ENCODE data around the gene STARD3.
A peak's percentile ranks its signal among the peaks of the same experiment; 100 is the strongest.
"Not testable (repeated sequence)": the region's sequence is repeated elsewhere in the genome, so short reads cannot be mapped to it uniquely, and the experiment has no call there.

STARD3 gene

DNA sequence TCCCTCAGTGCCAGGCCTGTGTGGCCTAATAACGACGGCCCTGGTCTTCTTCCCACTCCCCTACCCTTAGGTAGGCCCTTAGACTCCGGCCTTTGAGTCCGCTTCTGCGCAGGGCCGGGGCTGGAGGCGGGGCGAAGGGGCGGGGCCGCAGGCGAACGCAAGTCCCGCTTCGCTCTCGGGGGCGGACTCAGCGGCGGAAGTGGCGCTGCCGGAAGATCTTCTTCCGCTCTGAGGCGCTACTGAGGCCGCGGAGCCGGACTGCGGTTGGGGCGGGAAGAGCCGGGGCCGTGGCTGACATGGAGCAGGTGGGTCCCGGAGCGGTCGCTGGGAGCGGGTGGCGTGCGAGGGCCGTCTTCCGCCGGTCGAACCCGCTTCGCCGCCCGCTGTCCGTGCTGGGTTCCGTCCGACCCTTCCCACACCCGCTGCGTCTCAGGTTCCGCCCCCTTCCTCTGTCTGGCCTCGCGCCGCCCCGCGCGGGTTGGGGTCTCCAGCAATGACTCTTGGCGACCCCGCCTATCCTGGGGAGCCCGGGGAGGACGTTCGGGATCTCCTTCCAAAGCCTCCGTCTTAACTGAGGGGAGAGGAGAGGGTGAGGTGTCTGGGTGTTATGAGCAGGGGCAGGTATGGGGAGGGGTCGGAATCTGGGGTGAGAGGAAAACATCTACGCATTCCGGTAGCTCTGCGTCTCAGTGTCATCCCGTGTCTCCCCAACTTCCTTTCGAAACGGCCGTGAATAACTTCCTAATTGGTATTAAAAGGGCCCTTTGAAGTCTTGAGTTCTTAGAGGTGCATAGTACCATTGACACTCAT, at the start of gene STARD3:
STARD3 (plus strand) TSS at position 218 of the 810 bp plus-strand sequence. CDS start 16,388 bp downstream, outside the sequence.
- peak; percentile 93 for DNase-seq (ENCODE audit: low spot score)

DNA sequence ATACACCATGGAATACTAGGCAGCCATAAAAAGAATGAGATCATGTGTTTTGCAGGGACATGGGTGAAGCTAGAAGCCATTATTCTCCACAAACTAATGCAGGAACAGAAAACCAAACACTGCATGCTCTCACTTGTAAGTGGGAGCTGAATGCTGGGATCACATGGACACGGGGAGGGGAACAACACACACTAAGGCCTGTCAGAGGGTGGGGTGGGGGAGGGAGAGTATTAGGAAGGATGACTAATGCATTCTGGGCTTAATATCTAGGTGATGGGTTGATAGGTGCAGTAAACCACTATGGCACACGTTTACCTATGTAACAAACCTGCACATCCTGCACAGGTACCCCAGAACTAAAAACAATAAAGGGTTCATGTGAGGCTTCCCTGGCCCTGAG, 46.8 kb upstream of the STARD3 start:
- DNase-seq (ENCODE audit: low spot score) = not testable (repeated sequence)

DNA sequence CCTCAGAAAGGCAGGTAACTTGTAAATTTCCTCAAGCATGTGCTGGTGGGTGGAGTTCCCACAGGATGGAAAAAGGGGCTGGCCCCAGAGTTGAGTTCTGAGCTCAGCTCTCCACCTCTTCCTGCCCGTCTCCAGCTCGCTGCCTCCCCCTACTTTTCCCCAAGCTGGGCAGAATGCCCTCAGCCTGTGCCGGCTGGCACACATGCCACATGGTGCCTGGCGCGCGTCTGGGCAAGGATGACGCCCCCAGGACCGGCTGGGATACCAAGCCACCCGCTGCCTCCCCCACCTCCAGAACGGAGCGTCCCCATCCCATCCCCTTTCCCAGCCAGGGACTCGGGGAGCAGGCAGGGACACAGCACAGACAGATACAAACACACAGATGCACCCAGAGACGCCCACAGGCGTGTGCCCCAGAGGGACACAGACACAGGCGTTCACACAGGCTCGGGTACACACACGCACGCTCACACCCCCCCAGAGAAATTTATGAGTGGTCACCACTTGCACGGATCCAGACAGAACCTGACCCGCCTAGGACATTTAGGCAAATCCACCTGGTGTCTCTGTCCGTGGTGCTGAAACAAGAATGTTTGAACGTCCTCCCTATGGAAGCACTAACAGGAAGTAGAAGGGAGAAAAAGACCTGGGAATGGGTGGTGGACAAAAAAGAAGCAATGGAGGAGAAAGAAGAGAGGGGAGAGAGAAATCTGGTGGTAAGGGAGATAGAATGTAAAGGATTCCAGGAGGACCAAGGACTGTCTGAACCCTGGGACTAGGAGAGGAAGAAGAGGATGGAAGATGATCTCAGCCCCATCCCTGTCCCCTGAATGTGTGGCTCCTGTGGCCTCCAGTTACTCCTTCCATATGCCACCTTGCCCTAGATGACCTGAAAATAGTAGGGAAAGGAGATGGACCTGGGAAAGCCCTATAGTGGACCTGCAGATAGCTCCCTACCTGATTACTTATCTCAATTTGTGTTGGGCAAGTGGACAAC, 44.7 kb upstream of the STARD3 start:
- no peak for DNase-seq (ENCODE audit: low spot score)

DNA sequence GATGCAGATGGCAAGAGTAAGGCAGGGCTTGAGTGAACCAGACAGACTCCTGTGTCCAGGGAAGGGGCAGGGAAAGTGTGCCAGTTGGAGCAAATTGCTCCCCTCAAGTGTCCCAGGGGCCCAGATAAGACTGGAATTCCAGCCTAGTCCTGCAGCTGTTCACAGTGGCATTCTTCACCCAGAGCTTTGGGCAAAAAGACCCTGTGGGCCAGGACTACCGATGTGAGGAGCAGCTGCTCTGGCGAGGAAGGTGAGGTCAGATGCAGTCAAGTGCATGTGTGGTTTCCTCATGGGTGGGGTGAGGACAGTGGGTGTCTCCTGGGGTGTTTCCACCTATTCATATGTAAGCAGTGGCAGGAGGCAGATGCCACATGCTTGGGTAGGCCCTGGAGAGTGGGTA, 43.6 kb upstream of the STARD3 start:
- no peak for DNase-seq (ENCODE audit: low spot score)

DNA sequence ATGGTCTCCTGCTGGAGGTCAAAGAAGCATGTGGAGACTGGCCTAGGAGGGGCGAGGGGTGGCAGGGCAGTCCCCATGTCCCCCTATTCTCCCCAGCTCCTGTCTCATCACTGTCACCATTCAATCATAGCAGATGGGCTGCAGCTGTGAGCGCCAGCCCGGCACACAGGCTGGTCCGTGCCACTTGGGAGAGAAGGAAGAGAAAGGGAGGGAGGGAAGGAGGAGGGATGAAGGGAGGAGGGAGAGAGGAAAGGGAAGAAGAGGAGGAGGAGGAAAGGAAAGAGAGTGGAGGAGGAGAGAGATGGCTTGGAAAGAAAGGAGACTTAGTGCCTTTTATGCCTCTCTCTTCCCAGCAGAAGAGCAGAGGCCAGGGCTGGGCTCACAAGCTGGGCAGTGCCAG, 41.6 kb upstream of the STARD3 start:
- no peak for DNase-seq (ENCODE audit: low spot score)

DNA sequence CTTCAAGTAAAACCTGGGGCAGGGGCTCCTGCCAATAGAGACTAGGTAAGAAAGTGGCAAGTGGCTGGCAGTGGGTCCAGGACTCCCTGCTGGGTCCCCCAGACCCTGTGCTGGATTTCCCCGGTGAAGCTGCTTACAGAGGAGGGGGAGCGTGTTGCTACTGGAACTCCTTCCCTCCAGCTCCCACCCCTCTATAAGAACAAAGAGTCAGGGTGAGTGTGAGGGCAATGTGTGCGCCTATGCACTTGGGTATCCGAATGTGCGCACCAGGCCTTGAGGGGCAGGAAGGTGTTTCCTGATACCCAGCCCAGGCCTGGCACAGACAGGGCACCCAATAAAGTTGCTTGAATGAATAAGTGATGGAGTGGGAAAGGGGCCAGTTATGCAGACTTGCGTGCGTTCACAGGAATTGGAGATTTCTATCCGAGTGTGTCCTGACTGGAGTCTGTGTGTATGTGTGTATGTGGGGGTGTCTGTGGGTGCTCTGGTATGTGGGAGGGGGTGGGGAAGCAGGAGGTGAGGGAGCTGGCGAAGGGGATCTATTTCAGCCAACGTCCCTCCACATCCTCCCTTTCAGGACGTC, 40.9 kb upstream of the STARD3 start:
- DNase-seq (ENCODE audit: low spot score) = no peak

DNA sequence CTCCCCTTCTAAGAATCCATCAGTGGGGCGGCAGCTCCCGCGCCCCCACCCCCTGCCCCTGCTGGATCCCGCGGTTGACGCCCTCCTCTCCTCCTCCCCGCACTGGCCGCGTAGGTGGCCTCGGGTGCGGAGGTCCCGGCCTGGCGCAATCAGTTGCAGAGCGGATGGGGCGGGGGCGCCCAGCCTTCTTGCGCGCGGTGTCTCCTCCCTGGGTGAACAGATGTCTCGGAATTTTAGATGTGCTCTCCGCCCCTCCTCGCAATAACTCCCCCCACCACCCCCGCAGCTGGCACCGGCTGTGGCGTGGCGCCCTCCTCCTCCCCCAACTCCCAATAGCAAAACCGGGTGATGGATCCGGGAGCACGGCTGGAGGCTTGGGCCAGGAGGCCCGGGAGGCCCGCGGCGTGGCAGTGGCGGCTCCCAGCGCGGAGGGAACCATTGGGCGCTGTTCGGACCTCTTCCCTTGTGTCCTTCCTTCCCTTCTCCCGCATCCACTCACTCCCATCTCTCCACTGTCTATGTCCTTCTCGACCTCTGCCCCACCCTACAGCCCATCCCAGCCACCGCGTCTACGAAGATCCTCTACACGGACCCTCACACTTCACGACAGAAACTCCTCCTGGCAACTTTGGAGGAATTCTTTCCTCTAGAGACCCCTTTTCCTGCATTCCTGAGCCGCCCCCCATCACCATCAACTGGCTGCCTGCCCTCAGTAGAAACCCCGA, 40.2 kb upstream of the STARD3 start:
- no peak for DNase-seq (ENCODE audit: low spot score)

DNA sequence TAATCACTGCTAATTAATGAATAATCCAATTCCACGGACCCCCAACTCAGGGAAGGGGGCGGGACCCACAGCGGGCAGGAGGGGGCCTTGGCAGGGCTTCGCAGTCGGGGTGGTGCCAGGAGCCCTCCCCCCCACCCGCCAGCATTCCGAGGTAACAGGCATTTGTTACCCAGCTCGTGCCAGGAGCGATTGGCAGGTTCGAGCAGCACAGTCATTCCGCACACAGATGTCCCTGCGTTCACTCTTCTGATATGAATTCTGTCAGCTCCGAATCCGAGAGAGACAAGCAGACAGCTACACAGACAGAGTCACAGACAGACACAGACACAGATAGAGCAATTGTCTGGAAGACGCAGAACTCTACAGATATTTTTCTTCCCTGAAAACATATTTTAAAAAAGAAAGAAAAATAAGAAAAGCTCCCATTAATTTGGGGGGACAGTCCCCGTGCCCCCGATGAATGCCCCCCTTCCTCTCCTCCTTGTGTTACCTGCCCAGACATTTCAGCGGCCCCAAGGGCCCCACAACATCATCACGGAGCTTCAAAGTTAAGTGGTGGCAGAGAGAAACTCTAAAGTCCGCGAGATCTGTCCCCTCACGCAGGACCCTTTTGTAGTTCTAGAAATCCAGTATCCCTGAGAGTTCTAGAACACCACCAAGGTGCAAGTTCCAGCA, 39.4 kb upstream of the STARD3 start:
- no peak for DNase-seq (ENCODE audit: low spot score)

DNA sequence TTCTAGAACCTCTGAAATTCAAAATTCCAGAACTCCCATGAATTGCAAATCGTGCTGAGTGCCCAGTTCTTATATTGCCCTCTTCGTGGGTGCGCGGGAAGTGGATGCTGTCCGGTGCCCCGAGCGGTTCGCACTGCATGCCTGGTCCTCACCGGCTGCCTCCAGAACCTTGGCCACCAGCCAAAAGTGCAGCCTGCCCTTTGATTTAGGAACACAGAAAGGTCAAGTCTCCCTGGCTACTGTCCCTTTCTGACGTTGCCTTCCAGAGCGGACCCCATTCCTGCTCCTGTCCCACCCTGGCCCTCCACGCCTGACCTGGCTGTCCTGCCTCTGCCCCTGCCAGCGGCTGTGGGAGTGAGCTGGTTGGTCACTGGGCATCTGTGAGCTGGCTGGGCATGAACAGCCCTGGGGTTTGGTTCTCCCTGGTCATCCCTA, 38.9 kb upstream of the STARD3 start:
- no peak for DNase-seq (ENCODE audit: low spot score)

DNA sequence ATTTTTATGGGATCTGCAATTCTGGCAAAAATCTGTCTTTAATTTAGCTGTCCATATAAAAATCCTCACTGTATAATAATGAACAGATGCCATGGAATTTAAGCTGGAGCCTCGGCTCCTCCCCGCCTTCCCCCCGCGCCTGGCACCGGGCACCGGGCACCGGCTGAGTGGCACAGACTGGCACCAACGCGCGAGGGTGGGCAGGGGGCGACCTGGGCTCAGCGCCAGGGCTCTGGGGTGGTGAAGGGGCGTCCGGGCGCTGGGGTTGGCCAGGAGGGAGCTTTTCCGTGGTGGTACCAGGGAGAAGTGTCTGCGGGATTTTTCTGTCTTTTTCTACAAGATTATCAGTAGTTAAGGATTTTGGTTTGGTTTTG, 38.3 kb upstream of the STARD3 start:
- DNase-seq (ENCODE audit: low spot score) = no peak

DNA sequence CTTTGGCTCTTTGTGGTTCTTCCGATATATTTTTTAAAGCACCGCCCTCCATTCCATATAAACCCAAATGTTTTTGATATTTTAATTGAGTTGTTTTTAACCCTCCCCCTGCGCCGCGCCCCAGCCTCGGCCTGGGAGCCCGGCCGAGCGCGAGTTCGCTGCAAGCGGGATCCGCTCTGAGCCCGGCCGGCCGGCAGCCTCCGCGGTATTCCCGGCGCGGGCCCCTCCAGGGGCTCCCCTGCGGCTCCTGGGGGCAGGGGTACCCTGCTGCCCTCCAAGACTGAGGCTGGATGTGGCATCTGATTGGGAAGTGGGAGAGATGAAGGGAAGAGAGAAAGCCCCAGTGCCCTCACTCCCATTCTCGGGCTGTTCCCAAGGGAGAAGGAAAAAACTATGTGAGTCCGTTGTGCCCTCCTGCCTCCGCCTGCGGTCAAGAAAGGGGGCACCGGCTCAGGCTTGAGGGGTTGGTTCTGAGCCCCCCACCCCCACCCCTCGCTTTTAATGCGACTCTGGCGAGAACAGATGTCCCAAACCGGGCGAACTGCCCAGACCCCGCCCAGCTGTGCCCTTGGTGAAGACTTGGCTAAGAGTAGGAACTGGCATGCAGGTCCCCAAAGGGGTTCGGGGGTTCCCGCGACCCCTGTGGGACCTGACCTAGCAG, 37.8 kb upstream of the STARD3 start:
- no peak for DNase-seq (ENCODE audit: low spot score)

DNA sequence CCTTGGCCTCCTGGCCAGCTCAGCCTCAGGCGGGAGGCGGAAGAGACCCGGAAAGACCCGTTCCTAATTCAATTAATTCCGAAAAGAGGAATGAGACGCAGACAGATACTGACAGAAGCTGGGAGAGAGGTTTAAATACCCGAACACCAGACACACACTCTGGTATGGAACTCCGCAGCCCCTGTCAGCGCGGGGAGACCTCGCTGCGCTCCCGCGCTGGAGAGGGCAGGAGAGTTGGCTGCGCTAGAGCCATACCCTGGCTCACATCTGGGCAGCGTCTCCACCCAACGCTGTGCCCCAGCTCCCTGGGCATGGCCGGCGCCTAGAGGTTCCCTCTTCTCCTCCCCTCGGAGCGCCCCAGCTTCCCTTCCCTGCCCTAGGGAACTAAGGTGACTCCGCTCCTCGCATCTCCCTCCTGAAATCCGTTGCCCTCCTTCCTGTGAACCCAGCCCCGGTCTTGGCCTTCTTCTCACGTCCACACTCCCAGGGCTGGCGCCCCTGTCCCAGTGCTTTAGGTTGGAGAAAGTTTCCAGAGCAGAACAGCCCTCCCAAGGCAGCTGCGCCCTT, 37.2 kb upstream of the STARD3 start:
- DNase-seq (ENCODE audit: low spot score) = no peak

DNA sequence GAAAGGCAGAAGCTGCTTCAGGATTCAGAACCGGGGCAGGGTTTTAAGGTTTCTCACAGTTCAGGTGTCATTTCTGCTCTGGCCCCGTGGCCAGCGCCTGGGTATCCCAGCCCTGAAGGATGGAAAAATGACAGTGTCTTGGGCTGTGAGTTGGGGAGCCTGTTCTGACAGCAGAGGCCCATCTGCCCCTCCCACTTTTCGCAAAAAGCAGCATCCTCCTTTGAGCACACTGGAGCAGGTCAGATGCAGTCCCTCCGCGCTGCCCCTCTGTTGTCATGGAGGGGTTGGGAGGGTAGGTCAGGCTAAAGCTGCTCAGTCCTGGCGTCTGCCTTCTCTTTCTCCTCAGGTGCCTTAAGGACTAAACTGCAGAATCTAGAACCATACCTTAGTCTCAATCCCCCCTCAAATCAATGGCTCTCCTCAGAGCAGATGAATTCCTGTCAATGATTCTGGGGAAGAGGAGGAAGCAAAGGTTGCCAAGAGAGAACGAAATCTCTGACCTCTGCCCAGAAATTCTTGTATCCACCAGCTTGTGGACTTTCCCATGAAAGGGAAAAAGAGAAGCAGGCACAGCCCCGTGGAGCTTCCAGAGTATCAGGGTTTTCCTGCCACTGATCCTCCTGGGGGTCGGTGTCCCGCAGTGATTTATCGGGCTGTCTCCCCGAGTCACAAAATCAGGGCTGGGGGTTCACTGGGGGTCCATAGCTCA, 36.5 kb upstream of the STARD3 start:
- DNase-seq (ENCODE audit: low spot score) = no peak

DNA sequence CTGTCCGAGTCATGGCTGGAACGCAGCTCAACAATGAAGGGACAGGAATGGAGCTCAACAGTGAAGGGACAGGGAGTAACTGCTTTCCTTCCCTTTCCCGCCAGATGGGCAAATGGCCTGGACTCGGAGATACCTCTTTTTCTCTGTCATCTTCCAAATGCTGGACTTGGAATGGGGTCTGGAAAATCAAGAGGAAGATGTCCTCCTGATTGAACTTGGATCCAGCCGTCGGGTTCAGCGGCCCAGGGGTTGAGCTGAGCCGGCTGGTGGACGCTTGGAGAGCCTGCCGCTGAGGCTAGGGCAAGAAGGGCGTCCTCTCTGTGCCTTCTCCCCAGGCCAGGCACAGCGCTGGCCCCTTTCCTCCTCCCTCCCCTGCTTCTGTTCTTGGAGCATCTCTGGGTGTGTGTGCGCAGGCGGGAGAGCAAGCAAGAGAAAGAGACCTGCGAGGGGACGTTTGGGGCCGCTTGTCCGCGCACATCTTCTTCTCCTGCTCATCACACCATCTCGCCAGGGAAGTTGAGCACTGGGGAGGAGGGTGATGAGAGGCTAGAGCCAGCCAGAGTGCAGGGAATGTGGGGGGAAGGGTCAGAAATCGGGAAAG, 35.8 kb upstream of the STARD3 start:
- no peak for DNase-seq (ENCODE audit: low spot score)

DNA sequence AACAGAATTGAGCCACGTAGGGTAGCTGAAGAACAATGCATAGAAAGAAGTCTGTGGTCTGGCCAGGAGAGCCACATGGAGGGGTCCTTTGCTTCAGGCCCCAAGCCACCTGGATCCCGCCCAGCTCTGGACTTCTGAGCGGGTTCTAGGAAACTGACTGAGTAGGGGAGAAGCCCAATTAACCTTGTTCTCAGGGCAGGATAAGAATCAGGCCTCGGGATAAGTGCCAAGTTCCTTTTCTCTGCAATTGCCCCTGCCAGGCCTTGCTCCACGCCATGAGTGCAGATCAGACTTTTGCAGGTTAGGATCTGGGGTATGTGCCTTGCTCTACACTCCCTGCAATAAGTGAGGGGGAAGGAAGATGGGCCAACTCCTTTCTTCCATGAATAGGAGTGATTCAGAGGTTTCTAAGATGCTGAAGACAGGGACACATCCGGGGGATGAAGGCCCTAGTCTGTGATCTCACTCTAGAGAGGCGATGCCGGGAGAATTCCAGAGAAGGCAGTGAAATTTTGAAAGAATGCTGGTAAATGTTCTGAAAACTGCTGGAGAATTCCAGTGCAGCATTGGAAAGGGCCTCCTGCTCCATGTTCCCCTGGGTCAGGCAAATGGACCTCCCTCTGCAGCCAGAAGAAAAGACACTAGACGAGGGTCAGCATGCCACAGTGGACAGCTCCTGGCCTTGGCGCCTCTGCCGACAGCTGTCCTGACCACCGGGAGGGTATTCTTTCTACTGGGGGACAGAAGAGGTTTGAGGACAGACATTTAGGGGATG, 35.0 kb upstream of the STARD3 start:
- DNase-seq (ENCODE audit: low spot score) = no peak

DNA sequence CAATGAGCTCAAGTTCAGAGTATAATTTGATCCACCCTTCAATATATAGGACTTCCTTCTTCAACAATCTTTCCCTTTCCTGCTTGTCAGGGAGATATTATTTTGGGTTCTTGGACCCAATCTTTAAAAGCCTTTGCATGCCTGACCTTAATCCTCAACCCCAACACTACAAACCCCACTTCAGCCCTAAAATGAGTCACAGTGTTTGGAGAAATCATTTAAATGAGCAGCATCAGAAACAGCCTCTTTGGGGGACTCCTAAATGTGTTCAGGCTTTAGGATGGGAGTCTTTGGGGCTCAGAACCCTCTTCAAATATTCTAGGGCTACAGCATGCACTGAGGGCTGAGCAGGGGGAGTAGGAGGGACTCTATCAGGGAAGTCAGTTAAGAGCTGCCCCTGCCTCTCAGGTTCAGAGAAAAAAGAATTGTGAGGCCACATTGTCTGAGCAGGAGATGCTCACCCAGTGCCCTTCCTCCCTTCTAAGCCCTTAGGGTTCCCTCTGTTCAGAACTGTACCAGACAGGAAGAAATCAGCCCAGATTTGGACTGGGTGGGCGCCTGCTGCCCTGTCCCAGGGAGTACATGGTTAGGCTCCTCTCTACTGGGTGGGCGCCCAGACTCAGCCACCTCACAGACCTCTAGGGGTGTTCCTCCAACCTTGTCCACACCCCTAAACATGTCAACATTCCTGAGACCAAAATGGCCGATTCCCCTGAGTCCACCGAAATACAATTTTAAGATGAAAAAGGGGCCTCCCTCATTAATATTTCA, 34.2 kb upstream of the STARD3 start:
- no peak for DNase-seq (ENCODE audit: low spot score)

DNA sequence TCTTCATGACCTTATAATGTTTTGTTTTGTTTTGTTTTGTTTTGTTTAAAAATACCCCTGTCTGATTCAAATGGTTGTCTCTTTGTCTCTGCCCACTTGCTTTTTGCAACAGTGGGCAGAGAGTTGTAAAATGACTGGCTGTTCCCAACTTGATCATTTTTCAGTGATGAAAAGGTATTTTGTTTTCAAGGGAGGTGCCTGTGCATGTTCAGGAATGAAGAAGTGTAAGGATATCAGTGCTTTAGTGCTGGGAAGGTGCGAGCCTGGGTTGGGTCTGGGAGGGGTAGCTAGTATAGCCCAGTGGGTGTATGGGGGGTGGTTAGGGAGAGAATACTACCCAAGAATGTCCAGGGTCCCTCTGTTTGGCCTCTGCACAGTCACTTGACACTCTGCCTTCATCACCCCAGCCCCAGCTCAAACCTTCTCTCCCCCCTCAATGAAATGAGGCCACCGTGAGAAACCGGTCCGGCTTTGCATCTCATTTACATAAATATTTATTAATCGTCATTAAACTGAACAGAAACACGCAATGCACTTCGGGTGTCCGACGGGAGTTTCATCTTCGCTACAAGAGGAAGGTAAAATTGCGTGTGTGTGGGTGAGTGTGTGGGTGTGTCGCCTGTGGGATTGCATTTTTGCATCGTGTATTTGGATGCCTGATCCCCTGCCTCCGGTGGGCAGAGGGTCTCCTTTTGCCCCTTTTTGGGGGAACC, 33.5 kb upstream of the STARD3 start:
- DNase-seq (ENCODE audit: low spot score) = no peak
